Jurkat, Clone E6-1 (cell line): Measurements from ENCODE around the gene ITSN2.
"Not testable (repeated sequence)": the region's sequence is repeated elsewhere in the genome, so short reads cannot be mapped to it uniquely, and the experiment has no call there.

Experiments used
- DNase-seq: peaks from one replicate; pipeline ENCODE4 v3.0.0-alpha.2; 2011; ENCODE audit warnings: low read depth, low spot score
- H3K4me3 ChIP-seq: 2 replicates; pipeline ENCODE4 v1.5.1; 2011; ENCODE audit warnings: mild to moderate bottlenecking, low read length, control low read depth, moderate library complexity

ITSN2 gene

GRCh38 chr2:24342110-24342910 is 18.0 kb downstream of the ITSN2 start:
- H3K4me3 ChIP-seq: no peak overlapping the region
- no peak for DNase-seq

GRCh38 chr2:24339856-24340262 is 20.5 kb downstream of the ITSN2 start:
- DNase-seq: no peak

GRCh38 chr2:24339098-24339497 is 21.2 kb downstream of the ITSN2 start:
- H3K4me3 ChIP-seq, DNase-seq: not testable (repeated sequence)

More at GRCh38 chr2:24339856-24340262, 20.5 kb downstream of the ITSN2 start:
- no peak overlapping the region for H3K4me3 ChIP-seq

- no peak overlapping the region for H3K4me3 ChIP-seq
- DNase-seq: no peak
These were observed 22.4 kb downstream of the ITSN2 start for GRCh38 chr2:24337890-24338289.

GRCh38 chr2:24336811-24337210 is 23.5 kb downstream of the ITSN2 start:
- DNase-seq: no peak
- no peak overlapping the region for H3K4me3 ChIP-seq

GRCh38 chr2:24334245-24334633 is 26.1 kb downstream of the ITSN2 start:
- DNase-seq: no peak
- H3K4me3 ChIP-seq: no peak overlapping the region

- no peak overlapping the region for H3K4me3 ChIP-seq
- no peak for DNase-seq
These were observed 27.4 kb downstream of the ITSN2 start for GRCh38 chr2:24332791-24333540.

- no peak for DNase-seq
- no peak overlapping the region for H3K4me3 ChIP-seq
These were observed 30.2 kb downstream of the ITSN2 start for GRCh38 chr2:24330161-24330560.

GRCh38 chr2:24329700-24330099 is 30.6 kb downstream of the ITSN2 start:
- no peak overlapping the region for H3K4me3 ChIP-seq
- no peak for DNase-seq

- no peak for DNase-seq
- no peak overlapping the region for H3K4me3 ChIP-seq
These were observed 32.3 kb downstream of the ITSN2 start for GRCh38 chr2:24328010-24328409.

GRCh38 chr2:24317491-24317920 is 42.8 kb downstream of the ITSN2 start:
- no peak for DNase-seq
- H3K4me3 ChIP-seq: no peak overlapping the region

GRCh38 chr2:24315669-24316068 is 44.7 kb downstream of the ITSN2 start:
- DNase-seq: no peak
- H3K4me3 ChIP-seq: no peak overlapping the region

GRCh38 chr2:24313744-24314632 is 46.3 kb downstream of the ITSN2 start:
- no peak for DNase-seq
- no peak overlapping the region for H3K4me3 ChIP-seq

GRCh38 chr2:24307961-24308360 is 52.4 kb downstream of the ITSN2 start:
- DNase-seq: no peak
- H3K4me3 ChIP-seq: no peak overlapping the region

GRCh38 chr2:24304631-24305030 is 55.7 kb downstream of the ITSN2 start:
- no peak overlapping the region for H3K4me3 ChIP-seq
- no peak for DNase-seq

- no peak overlapping the region for H3K4me3 ChIP-seq
- no peak for DNase-seq
These were observed 56.2 kb downstream of the ITSN2 start for GRCh38 chr2:24304098-24304497.

GRCh38 chr2:24301599-24301998 is 58.7 kb downstream of the ITSN2 start:
- no peak overlapping the region for H3K4me3 ChIP-seq
- DNase-seq: no peak

- H3K4me3 ChIP-seq: no peak overlapping the region
- no peak for DNase-seq
These were observed 62.7 kb downstream of the ITSN2 start for GRCh38 chr2:24297663-24298062.

GRCh38 chr2:24287171-24287570 is 73.2 kb downstream of the ITSN2 start:
- H3K4me3 ChIP-seq: no peak overlapping the region
- no peak for DNase-seq
